DND-41 (cell line): ENCODE measurements around the gene CENPB.

Experiments
- CTCF ChIP-seq: IDR thresholded peaks from 2 replicates; pipeline ENCODE4 v1.5.1; 2012; ENCODE audit warnings: borderline replicate concordance, low read length, moderate library complexity, mild to moderate bottlenecking; ENCODE audit not compliant: poor library complexity, severe bottlenecking; ENCODE audit errors: extremely low read depth
- EZH2 ChIP-seq: IDR thresholded peaks from 3 replicates; pipeline ENCODE4 v1.6.1; 2012; ENCODE audit warnings: borderline replicate concordance, low read depth, mild to moderate bottlenecking, moderate library complexity, low read length, inconsistent platforms; ENCODE audit not compliant: severe bottlenecking

GRCh38 chr20:3757268-3757667, 29.3 kb downstream of the CENPB start:
- TF ChIP-seq CTCF: no peak
- TF ChIP-seq EZH2: no peak
